NCI-H460 (cell line): Measurements from ENCODE around the gene TCAF1. TPM values are rescaled to one million over a fixed set of nuclear protein-coding genes. Genes with fewer than 3 reads are reported as not detected.
"Not testable (repeated sequence)": the region's sequence is repeated elsewhere in the genome, so short reads cannot be mapped to it uniquely, and the experiment has no call there.

ENCODE experiments used
- DNase-seq: peaks from one replicate; pipeline ENCODE4 v3.0.0-alpha.2; 2016; ENCODE audit warnings: low read depth; ENCODE audit errors: extremely low read depth
- total RNA-seq: library from RNA; depleted of rRNA; stranded (reverse); fragments of >200 nt; shearing (Covaris generic); gene quantifications from 2 replicates; pipeline ENCODE4 v1.2.3, GENCODE V29; 2014

Gene TCAF1
- total RNA-seq, 1 experiment from 2014 or later: 37.4 TPM

DNA sequence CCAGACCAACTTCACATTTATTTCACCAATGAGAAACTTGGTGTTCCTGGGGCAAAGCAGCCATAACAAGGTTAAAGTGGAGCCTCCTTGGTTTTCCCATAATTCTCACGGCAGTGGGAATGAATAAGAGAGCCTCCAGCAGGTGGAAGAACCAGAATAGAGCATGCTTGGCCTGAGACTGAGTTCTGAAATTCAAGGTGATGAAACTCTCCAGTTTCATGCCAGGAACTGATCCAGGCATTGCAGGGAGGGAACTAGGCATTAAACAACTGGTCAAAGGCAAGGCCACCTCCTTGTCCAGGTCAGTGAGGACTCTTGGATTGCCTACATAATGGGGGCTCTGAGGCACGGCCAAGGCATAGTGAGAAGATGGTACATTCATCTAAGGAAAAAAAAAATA is 44.0 kb downstream of the TCAF1 start:
- not testable (repeated sequence) for DNase-seq

DNA sequence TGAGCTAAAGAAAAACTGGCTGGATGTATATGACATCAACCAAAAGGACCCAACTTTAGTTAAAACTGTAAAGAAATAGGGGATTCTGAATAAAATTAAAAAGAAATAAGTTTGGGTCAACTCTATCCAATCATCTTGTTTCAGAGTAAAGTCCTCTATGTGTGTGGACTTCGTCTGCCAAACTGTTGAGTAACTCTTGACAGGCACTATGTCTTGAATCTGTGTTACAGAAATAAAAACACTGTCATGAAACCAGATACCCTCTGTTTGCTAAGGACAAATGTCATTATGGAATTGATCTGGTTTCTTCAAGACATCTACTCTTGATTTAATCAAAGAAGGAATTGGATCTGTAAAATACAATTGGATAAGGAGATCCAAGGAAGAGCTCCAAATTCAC is 46.5 kb downstream of the TCAF1 start:
- not testable (repeated sequence) for DNase-seq

DNA sequence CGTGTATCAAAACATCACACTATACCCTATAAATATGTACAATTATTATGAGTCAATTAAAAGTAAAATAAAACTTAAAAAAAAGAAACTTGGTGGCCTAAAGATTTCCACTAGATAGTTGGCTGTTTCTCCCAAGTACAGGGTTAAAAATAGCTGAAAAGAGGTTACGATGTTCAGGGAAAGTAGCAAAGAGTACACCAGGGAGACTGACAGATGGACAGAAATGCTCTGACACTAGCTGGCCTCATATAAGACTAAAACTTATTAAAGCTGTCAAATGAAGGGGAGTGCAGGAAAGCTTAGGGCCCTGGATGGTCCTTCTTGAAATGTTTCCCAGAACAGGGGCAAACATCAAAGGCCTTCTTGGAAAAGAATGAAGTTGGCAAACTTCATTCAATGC is 51.3 kb downstream of the TCAF1 start:
- DNase-seq: no peak

- DNase-seq: no peak
These were observed 52.0 kb downstream of the TCAF1 start for GRCh38 chr7:143849785-143850479.

DNA sequence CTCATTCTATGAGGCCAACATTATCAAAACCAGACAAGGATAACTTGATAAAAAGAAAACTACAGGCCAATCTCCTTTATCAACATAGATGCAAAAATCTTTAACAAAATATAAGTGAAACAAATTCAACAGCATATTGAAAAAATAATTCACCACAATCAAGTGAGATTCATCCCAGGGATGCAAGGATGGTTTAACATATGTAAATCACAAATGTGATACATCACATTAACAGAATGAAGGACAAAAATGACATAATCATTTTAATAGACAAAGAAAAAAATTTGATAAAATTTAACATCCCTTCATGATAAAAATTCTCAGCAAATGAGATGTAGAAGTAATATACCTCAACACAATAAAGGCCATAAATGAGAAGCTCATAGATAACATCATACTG is 53.8 kb downstream of the TCAF1 start:
- DNase-seq: no peak

- no peak for DNase-seq
These were observed 55.3 kb downstream of the TCAF1 start for GRCh38 chr7:143846692-143847091.

DNA sequence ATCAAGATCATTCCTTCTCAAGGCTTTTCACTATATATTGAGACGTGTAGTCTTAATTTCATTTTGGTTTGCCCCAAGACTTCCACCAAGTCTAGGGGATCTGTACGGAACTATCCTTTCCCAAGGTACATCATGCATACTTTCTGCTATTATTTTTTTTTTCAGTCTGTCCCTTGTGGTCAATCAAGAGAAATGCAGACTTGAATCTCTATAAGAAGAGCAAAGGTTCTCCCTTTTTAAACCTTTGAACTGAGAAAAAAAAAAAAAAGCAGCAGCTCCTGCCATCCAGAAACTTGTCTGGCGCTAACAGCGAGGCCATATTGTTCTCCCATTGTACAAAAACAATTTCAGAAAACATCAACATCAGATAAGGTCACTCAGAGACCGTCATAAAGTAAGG is 60.3 kb downstream of the TCAF1 start:
- DNase-seq: not testable (repeated sequence)

DNA sequence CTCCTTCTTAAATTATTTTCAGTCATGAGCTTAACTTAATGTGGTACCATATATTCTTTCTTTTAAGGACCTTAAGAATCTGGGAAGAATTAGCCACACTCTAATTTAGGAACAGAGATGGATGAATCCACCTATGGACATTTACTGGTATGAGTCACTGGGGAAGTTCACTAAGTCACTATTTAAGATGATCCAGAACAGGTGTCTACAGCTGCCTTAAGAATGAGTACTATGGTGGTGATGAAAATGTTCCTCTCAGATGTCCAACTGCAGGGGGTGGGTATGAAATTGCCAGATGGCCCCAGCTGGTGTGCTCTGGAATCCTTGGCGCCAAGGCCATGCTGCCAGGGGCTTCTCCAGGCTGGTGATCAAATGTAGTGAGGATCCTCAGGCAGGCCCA is 61.9 kb downstream of the TCAF1 start:
- DNase-seq: not testable (repeated sequence)

DNA sequence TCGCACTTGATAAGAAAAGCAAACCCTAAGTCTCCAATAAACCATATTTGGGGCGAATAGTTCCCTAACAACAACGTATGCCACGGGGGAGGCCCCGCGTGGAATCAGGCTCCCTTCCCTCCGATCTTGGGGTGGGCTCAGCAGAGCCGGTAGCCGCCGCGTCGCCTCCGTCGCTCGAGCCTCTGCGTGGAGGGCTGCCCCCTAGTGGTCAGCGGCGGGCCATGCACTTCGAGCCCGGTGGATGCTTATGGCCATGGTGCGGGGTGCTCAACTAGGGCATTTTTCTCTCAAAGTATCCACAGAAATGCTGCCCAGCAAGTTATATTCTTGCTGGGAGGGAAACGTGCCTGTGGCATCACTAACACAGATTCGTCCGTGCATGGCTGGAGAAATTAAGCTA is 64.8 kb downstream of the TCAF1 start:
- DNase-seq: not testable (repeated sequence)

GRCh38 chr7:143836622-143837021 is 65.4 kb downstream of the TCAF1 start:
- not testable (repeated sequence) for DNase-seq

DNA sequence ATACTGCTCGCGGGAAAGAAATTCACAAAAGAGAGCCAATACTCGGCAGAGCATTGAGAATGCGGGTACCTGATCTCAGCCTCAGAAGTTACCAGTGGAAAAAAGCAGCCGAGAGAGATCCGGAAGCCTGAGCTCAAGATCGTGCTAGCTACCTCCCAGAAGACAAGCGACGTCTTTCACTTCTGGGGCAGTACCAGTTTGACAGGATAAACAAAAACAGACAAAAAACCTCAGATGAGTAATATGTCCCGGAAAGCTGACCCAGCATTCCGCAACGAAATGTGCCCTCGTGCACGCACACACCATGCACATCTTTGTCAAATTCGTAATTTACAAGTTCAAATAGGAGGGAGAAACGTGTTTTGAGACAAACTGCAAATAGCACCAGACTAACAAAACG is 65.9 kb downstream of the TCAF1 start:
- DNase-seq: not testable (repeated sequence)

DNA sequence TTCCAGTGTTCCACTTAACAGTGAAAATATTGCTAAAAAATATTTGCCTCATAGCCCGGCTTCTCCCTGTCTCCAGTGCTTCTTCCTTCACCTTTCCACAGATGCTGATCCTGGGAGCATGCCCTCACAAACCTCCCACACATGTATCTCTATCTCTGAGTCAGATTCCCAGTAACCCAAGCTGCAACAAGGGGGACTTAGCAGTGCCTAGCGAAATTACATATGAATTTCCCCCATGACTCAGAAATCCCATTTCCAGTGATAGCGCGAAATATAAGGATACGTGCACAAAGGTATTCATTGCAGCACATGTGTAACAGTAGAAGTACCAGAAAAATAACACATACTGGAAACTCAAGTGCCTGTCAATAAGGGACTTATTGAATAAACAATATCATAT is 75.4 kb downstream of the TCAF1 start:
- DNase-seq: not testable (repeated sequence)

GRCh38 chr7:143824295-143825135 is 77.5 kb downstream of the TCAF1 start:
- DNase-seq: not testable (repeated sequence)

GRCh38 chr7:143823634-143824294 is 78.2 kb downstream of the TCAF1 start:
- not testable (repeated sequence) for DNase-seq

GRCh38 chr7:143821392-143822277 is 80.3 kb downstream of the TCAF1 start:
- DNase-seq: not testable (repeated sequence)

DNA sequence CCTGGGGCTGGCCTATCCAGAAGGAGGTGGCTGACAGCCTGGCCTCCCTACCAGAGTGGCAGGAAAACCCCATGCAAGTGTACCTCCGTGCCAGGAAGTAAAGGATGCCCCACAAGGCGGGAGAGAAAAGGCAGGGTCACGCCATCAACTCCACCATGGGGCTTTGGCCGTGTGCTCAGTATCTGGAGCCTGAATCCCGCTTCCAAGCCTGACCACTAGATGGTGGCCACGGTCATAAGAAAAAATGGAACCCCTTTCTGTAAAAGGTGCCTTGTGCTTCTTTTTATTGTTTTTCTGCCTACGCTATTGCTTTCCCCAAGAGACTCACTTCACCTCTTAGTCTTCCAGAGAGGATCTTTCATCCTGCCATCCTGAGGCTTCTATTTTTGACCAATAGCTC is 84.1 kb downstream of the TCAF1 start:
- DNase-seq: not testable (repeated sequence)

GRCh38 chr7:143816471-143817133 is 85.4 kb downstream of the TCAF1 start:
- not testable (repeated sequence) for DNase-seq

DNA sequence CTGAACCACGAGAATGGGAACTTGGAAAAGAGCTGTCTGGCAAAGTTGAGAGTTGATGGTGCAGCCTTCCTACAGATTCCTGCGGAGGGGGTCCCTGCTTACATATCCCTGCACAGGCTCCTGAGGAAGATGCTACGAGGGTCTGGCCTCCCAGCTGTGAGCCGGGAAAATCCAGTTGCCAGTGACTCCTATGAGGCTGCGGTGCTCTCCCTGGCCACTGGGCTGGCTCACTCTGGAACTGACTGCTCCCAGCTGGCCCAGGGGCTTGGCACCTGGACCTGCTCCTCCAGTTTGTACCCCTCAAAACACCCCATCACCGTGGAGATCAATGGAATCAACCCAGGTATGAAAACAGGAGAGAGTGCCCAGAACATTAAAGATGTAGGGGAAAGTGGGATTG is 91.3 kb downstream of the TCAF1 start:
- DNase-seq: not testable (repeated sequence)

- DNase-seq: not testable (repeated sequence)
These were observed 95.3 kb downstream of the TCAF1 start for GRCh38 chr7:143806664-143807071.
